Measurements from ENCODE around the gene GOT1.

GOT1 gene

DNA sequence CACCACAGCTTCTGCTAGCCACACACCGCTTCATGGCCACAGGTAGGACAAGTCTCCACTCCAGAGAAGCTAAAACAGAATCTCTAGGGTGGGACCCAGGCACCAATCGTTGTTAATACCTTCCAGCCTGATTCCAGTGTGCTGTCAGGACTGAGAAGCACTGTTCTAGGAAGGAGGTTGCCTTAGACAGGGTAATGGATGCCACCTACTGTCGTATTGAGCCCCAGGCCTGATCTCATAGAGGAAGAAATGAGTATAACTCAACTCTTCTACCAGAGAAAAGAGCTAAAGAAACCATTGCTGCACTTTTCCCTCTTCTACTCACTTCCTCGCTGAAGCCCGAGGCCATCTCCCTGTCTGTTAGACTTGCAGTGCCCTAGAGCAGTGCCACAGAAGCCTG, 69.5 kb downstream of the GOT1 start:
- no peak for DNase-seq (ENCODE audit: low read depth, low spot score)

DNA sequence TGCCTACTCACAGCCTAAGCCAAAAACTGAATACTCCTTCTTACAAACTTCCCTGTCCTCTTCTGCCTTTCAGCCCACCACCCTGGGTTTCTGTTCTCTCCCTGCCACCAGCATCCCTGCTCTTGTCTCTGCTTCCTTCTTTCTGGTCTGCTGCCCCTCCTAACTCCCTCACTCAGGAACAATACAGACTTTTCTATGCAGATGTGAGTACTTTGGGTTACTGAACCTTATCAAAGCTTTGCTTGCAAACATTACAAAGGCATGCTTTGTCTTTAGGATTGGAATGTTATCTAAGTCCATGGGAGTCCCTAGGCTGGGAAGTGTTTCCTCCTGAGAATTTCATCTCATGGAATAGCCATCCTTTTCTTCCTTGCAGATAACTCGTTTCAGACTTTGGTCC, 72.3 kb downstream of the GOT1 start:
- DNase-seq (ENCODE audit: low read depth, low spot score), result no peak

DNA sequence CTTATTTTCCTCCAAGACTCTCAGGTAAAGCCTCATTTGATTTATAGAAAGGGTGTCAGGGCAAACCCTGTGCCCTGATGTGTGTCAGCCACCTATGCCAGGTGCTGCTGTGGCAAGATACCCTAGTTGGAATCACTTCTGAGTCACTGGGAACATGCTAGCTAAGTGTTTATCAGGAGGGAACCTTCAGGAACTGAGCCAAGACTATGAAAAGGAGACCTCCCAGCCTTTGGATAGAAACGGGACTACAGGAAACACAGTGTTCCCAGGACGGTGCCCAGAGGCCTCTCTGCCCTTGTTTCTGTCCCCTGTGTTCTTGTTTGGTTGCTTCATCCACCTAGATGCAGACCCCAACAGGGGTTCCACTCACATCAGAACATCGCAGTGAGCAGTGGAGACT, 72.7 kb downstream of the GOT1 start:
- no peak for DNase-seq (ENCODE audit: low read depth, low spot score)

DNA sequence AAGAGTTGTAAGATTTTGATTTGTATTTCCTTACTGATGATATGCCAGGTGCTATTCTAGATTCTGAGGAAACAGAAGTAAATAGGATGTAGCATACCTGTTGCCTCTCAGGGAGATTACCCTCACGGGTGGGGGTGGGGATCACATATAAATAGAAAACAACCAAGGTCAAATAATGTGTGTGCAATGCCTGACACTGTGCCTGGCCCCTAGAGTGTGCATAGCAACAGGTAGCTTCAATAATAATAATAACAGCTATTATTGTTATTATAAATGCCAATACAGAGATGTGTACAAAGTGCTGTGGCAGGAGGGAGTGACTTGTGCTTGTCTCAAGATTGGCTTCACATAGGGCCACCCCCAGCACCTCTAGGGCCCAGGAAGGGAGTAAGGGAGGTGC, 77.2 kb downstream of the GOT1 start:
- DNase-seq (ENCODE audit: low read depth, low spot score), result no peak

DNA sequence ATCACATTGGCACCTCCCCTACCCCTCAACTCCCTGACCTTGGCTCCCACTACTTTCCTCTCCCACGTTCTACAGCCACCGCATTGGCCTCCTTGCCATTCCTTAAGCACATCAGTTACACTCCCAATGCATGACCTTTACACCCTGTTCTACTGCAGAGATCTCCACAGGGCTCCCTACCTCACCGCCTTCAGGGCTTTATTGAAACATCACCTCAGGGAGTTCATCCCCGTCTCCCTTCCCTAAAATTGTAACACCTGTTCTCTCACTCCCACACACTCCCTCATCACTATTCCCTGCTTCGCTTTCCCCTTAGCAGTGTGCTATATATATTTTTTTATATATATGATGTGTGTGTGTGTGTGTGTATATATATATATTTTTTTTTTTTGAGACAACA, 82.8 kb downstream of the GOT1 start:
- no peak for DNase-seq (ENCODE audit: low read depth, low spot score)
